Measurements from ENCODE around the gene RTRAF. TPM values are rescaled to one million over a fixed set of nuclear protein-coding genes. Genes with fewer than 3 reads are reported as not detected.

RTRAF gene
- total and polyA plus RNA-seq, 2 of the 8 experiments (the other 6 are each of a cell fraction or from before 2014, with no cell fraction given), result 149 to 359 TPM

DNA sequence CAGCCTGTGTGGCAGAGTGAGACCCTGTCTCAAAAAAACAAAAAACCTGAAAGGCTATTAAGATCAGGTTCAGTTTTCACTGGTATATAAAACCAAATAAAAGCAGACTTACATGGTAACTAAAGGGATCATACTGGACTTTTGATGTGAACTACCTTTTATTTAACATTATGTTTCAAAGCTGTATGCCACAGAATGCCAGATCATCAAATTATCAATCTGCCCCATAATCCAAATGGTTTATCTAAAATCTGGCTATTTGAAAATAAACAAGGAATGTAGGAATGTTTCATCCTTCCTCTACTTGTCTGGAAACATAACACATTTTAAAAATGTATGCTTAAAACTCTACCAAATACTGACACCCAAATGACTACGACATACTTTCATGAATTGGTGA lies 65.3 kb downstream of the RTRAF start:
- Histone ChIP-seq H3K4me1 (replicated peaks in 1 of 4; ENCODE audit: control insufficient read depth in 3 of 4, insufficient read depth in 4 of 4, low read length in 3 of 4) (no peaks in the 10 kb centered on the region), H4K8ac (ENCODE audit: extremely low read depth, insufficient read depth, low read length) (no peak overlapping the region), H3K56ac (replicated peaks; ENCODE audit: insufficient read length, low read depth, low read length) (no peak overlapping the region), H3K27ac (ENCODE audit: low read depth, low read length) (no peak overlapping the region), H3K9ac (replicated peaks in 1 of 4; ENCODE audit: extremely low read depth in 1 of 4, low read depth in 3 of 4, low read length in 3 of 4) (no peak overlapping the region), H3K4ac (replicated peaks; ENCODE audit: insufficient read length, low read depth, low read length) (no peak overlapping the region), H2AFZ (ENCODE audit: low read length) (no peak overlapping the region), H4K5ac (ENCODE audit: insufficient read length, low read depth, low read length) (no peak overlapping the region), H3K9me3 (ENCODE audit: insufficient read depth in 2 of 2, low read depth in 1 of 2, low read length in 1 of 2) (no peaks in the 10 kb centered on the region), H3K27me3 (replicated peaks in 1 of 4; ENCODE audit: control insufficient read depth in 3 of 4, extremely low read depth in 1 of 4, insufficient read depth in 3 of 4, low read length in 3 of 4) (no peaks in the 10 kb centered on the region), H2BK5ac (ENCODE audit: low read depth, low read length) (no peak overlapping the region), H3K18ac (ENCODE audit: extremely low read depth, low read length) (no peak overlapping the region), H3K23me2 (ENCODE audit: low read depth, low read length) (no peaks in the 10 kb centered on the region), H2BK20ac (ENCODE audit: low read length) (no peak overlapping the region), H3K4me3 (ENCODE audit: extremely low read depth in 1 of 4, insufficient read depth in 2 of 4, low read depth in 3 of 4, low read length in 4 of 4) (no peak overlapping the region), H4K91ac (replicated peaks; ENCODE audit: insufficient read length, low read length) (no peak overlapping the region), H3K79me1 (ENCODE audit: low read depth, low read length) (no peaks in the 10 kb centered on the region), H3K36me3 (ENCODE audit: control insufficient read depth in 2 of 4, insufficient read depth in 4 of 4, low read length in 3 of 4) (no peaks in the 10 kb centered on the region), H3K79me2 (ENCODE audit: control insufficient read depth in 1 of 2, insufficient read depth in 2 of 2, low read length in 2 of 2) (no peaks in the 10 kb centered on the region), H3K14ac (ENCODE audit: insufficient read length) (no peak overlapping the region), H2BK120ac (replicated peaks; ENCODE audit: low read depth, low read length) (no peak overlapping the region), H3K23ac (ENCODE audit: insufficient read length) (no peak overlapping the region), H3K4me2 (ENCODE audit: insufficient read depth in 1 of 2, low read depth in 2 of 2, low read length in 2 of 2) (no peak overlapping the region), H2BK12ac (ENCODE audit: low read depth, low read length) (no peak overlapping the region), H4K20me1 (replicated peaks in 1 of 2; ENCODE audit: control insufficient read depth in 1 of 2, insufficient read depth in 2 of 2, low read length in 2 of 2) (no peaks in the 10 kb centered on the region), H2BK15ac (ENCODE audit: low read length) (no peak overlapping the region), H2AK5ac (ENCODE audit: low read depth, low read length) (no peak overlapping the region)
- DNase-seq (ENCODE audit: low read depth in 1 of 2, low spot score in 2 of 2) (no peak), FAIRE-seq (no peak)
- WGBS, 2 experiments (ENCODE audit: extremely low coverage in 1 of 2, insufficient coverage in 1 of 2, insufficient read length in 1 of 2, insufficient replicate concordance in 2 of 2, low coverage in 1 of 2, low lambda C conversion rate in 2 of 2, missing lambda C conversion rate in 1 of 2), result 55% methylated on average over 1 of the region's 1 CpG; no CpG with 5 or more reads in 1 of the 2 experiments
- CTCF ChIA-PET (ENCODE audit: partially characterized antibody), result interaction anchor here (1.1 to 2.8 kb wide), 3 partner anchors 9 to 78 kb away, joined by 3 to 16 read pairs (median 3); no protein-coding TSS in a partner anchor
- POLR2A ChIA-PET (ENCODE audit: partially characterized antibody), result interaction anchor here (1.2 kb wide), 1 partner anchor 17 kb away, joined by 3 read pairs; no protein-coding TSS in a partner anchor
- no peak for TF ChIP-seq BRCA1 (IDR thresholded peaks at IDR 0.05; ENCODE audit: low read depth, low read length)
- TF ChIP-seq ATF3 (IDR thresholded peaks at IDR 0.05; ENCODE audit: insufficient read depth, low read depth, low read length), result no peak

All from H1 (cell line).